HG03460 (cell line): ENCODE measurements around the gene KDM4E.
"Not testable (repeated sequence)": the region's sequence is repeated elsewhere in the genome, so short reads cannot be mapped to it uniquely, and the experiment has no call there.

Experiments
- ATAC-seq: cut with Tn5 transposase; IDR thresholded peaks from one replicate; pipeline ENCODE4 v1.9.1; 2021; ENCODE audit not compliant: unreplicated experiment

The KDM4E gene

DNA sequence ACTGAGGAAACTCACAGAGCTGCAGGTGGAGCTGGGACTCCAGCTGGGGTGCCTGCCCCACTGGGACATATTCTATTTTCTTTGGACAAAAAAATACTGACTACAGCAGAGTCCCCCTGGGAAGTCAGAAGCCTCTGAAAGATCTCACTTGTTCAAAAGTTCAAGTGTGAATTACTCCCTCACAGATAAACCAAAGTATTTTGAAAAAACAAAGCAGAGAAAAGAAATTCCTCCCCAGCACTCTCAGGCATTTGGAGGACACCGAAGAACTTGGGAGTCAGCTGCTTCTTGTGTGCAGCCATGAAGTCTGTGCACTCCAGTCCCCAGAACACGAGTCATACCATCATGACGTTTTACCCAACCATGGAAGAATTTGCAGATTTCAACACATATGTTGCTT, 24.1 kb downstream of the KDM4E start, which contains the start of gene KDM4F:
TSS of gene KDM4F (plus strand) at position 301 of the 400 bp plus-strand sequence.
- ATAC-seq = not testable (repeated sequence)

- ATAC-seq = no peak
These were observed 25.6 kb downstream of the KDM4E start for GRCh38 chr11:95050595-95051202.

- ATAC-seq = no peak
These were observed 29.3 kb downstream of the KDM4E start for GRCh38 chr11:95054356-95054755.

- ATAC-seq = peak; percentile 98
These were observed 30.3 kb downstream of the KDM4E start for GRCh38 chr11:95055283-95055897.

DNA sequence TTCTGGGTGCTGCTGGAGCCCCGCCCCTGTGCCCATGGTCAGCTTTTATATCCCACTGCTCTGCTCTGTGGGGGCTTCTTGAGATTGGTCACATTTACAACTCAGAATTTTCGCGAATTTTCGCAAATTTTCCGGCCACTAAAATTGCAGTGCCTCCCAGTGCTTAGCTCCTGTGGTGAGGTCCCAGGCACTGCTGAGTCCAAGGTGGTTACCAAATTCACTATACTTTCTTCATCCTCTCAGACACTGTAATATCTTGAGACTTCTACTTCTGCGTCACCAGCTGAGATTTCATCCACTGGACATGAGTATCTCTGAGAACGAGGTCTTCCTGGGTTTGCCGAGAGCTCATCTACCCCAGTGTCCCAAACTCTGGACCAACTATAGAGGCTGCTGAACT, 32.9 kb downstream of the KDM4E start:
- ATAC-seq = no peak

GRCh38 chr11:95058621-95059020, 33.6 kb downstream of the KDM4E start:
- ATAC-seq = no peak

- no peak for ATAC-seq
These were observed 34.0 kb downstream of the KDM4E start for GRCh38 chr11:95059046-95059445.

DNA sequence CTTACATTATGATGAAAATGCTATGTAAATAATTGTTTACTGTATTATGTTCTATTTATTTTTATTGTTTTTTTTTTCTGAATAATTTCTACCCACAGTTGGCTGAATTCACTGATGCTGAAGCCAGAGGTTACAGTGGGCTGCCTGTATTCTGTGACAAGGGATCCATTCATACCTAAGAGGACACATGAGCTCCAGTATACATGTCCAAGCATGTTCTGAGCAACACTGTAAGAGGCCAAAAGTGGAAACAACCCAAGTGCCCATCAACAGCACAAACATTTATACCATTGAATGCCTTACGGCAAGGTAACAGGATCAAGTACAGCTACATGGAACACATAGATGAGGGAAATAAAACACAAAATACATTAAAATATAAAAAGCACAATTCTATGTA, 40.3 kb downstream of the KDM4E start:
- no peak for ATAC-seq

GRCh38 chr11:95066716-95067038, 41.6 kb downstream of the KDM4E start, which contains the start of gene SRSF8:
SRSF8 (plus strand) TSS chr11:95066919; CDS start chr11:95067227, 308 bp downstream.
- peak; percentile 38 for ATAC-seq

- ATAC-seq = peak; percentile 51
These were observed 42.2 kb downstream of the KDM4E start for GRCh38 chr11:95067039-95067840.

- ATAC-seq = no peak
These were observed 42.8 kb downstream of the KDM4E start for GRCh38 chr11:95067841-95068219.

DNA sequence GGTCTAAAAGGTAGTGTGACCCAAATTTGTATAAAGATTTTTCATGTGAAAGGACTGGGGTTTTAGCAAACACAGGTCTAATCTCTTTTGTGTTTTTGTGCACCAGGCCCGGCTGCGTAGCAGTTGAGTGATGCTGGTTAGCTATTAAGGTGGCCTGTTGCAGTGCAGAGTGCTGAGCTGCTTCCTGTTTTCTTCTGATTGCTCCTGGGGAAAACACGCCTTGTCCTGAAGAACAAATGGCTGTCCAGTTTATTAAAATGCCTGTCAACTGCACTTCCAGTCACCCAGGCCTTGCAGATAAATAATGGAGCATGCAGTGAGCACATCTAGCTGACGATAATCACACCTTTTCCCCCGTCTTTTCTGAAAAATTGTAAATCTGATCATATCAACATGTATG, 43.5 kb downstream of the KDM4E start:
- peak; percentile 67 for ATAC-seq

DNA sequence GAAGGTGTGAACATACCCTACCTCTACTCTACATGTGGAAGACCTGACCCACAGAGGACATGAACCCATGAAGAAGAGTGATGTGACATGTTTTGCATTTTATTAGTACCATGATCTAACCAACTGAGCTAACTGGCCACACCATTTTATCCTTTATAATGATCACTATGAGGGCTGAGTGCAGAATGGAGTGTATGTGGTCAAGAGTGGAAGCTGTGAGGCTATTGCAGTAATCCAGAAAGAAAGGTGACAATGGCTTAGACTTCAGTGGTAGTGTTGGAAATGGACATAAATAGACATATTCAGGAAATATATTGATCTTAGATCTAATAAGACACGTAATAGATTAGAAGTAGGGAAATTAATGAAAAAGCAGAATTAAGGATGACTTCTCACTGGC, 45.4 kb downstream of the KDM4E start:
- ATAC-seq = no peak

- ATAC-seq = no peak
These were observed 47.9 kb downstream of the KDM4E start for GRCh38 chr11:95072948-95073347.

DNA sequence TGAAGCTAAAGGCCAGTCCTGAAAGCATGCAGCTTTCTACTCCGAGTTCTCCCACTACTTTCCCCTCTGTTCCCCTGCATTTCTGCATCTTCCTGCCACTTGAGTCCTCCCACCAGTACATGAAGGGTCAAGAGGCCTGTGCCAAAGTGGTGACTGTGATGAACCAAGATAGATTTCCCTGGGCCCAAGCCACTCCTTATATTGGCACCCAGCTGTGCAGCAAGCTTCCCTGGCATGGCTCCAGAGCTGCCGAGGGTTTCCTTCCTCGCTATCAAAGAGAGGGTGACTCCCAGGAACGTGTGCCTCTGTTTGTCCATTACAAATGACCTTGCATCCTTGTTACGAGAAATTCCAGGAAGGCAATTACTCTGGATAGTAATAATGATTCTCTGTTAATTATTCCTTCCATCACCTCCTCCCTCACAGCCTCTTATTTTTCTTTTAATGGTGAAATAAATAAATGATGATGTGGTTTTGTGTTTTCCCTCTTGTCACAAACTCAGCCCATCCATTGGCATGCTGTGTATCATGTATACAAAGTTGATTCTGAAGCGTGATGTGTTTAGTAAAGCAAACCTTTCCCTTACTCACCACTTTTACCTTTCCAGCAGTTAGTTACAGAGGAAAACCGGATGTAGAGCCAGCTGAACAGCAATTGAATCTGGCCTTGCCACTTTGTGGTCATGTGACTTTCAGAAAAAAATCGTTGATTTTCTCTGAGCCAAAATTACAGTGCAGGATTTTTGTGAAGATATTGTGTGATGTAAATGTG, 49.9 kb downstream of the KDM4E start:
- no peak for ATAC-seq

DNA sequence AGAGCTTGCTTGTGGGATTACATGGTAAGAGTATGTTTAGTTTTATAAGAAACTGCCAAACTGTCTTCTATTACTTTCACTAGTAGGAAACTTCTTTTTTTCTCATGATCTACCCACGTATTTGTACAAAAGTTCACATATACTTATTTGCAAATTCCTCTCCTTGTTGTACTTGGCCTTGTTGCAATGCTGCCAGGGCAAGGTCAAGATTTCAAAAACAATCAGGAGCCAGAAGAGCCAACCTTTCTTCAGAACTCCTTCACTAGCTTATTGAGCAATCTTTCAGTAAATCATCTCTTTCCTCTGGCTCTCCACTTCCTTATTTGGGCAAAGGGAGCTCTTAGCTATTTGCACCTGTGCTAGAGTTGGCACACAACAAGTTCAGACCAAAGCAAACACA, 51.4 kb downstream of the KDM4E start:
- peak; percentile 85 for ATAC-seq

DNA sequence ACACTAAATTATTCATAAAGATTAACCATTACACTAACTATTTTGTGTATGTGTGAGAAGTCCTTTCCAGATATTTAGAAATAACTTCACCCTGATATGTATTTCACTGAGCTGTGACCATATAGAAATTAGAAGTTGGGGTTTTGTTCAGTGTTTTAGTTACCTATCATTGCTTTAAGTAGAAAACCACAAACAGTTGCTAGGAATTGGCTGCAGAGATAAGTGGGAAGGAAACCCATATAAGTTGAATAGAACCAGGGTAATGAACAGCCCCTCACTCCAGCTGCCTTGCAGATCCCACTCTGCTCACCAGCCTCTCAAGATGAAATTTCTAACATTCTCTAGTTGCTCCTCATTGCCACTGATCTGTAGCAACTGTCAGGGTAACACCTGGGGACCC, 51.9 kb downstream of the KDM4E start:
- ATAC-seq = no peak
